Heart left ventricle (tissue), 13 donors: ENCODE data around the gene RHBDL2.

ENCODE experiments used
- POLR2A ChIP-seq, 2 donors: fragments of 450-650 bp; IDR thresholded peaks; one replicate each; pipeline ENCODE4 v1.6.1; 2017; ENCODE audit warnings: antibody characterized with exemption in 2 of 2, mild to moderate bottlenecking in 2 of 2, moderate library complexity in 2 of 2
- TF ChIP-seq, protein P1 (sequence below), 12 donors: fragments of 200-600 bp; sonication (generic) in 4 of 12; IDR thresholded peaks; one replicate each; pipeline versions ENCODE4 v1.5.0 to v1.8.0; 2018 to 2022; ENCODE audit warnings: antibody characterized with exemption in 12 of 12, mild to moderate bottlenecking in 5 of 12
- donor health status: ischemic (EF 13 %, LVEDD 7.1; RV severe dilation, severe dysfunction).
- donor health status: DM: no; HTN: yes; CAD: no.
- donor health status: DM: no; HTN: no; CAD: no.
- donor health status: ischemic (EF 25% LVEDD 6.9; RV normal size, moderate dysfunction).
- donor health status: ischemic (EF 25% LVEDD 5.7; RV mildly dilated, moderate dysfunction).
- donor health status: ischemic (EF 35%, LVEDD 5.7; RV mildly dilated, moderate dysfunction).
- donor health status: nonischemic (EF 11% LVEDD 7.7; RV severe dilation, severe dysfunction).
- donor health status: DM: yes; HTN: yes; CAD: no.
- donor health status: PGD.
- donor health status: ischemic (EF 29% LVEDD 5.4; RV normal size, mild dysfunction).
- donor health status: nonischemic (EF 23%, LVEDD 6.1; RV moderate dilation, normal function).

DNA sequence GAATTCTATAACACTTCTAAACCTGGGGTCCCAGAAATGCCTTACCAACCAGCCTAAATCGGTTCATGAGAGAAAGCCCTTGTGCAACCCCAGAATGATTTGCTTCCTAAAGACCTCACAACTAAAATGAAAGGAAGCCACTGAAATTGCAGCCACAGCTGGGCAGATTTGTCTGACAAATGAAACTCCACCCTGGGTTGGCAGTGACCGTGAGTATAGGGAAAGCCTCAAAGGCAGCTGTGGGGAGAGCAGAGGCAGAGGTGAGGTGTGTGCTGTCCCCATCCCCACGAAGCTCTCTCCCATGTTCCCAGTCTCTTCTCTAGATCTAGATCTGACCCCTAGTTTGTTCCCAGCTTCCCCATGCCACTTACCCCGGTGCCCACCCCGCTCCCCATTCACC lies 23.1 kb downstream of the RHBDL2 start:
- TF ChIP-seq, protein P1, sequence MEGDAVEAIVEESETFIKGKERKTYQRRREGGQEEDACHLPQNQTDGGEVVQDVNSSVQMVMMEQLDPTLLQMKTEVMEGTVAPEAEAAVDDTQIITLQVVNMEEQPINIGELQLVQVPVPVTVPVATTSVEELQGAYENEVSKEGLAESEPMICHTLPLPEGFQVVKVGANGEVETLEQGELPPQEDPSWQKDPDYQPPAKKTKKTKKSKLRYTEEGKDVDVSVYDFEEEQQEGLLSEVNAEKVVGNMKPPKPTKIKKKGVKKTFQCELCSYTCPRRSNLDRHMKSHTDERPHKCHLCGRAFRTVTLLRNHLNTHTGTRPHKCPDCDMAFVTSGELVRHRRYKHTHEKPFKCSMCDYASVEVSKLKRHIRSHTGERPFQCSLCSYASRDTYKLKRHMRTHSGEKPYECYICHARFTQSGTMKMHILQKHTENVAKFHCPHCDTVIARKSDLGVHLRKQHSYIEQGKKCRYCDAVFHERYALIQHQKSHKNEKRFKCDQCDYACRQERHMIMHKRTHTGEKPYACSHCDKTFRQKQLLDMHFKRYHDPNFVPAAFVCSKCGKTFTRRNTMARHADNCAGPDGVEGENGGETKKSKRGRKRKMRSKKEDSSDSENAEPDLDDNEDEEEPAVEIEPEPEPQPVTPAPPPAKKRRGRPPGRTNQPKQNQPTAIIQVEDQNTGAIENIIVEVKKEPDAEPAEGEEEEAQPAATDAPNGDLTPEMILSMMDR (IDR thresholded peaks at IDR 0.05): no peak
- TF ChIP-seq POLR2A (IDR thresholded peaks at IDR 0.05): no peak
